ENCODE results near the gene NOLC1.

- TF ChIP-seq CTCF (IDR thresholded peaks at IDR 0.05) (no peak), POLR2A (IDR thresholded peaks at IDR 0.05) (no peak)
Measured at GRCh38 chr10:102167861-102168260, 15.7 kb downstream of the NOLC1 start.
